ENCODE data around the gene ZSWIM5.

DNA sequence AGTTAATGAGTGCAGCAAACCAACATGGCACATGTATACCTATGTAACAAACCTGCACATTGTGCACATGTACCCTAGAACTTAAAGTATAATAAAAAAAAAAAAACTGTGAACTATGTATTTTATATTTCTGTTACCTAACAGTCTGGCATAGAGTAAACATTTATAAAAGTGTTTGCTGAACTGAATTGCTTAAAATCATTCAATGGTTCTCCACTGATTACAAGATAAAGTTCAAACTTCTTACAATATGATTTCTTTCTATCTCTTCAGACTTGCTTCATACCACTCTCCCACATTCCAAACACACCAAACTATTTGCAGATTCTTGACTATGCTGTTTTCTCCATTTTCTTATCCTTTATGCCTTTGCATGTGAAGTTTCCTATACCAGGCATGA, 104.5 kb downstream of the ZSWIM5 start:
- TF ChIP-seq, protein P1, sequence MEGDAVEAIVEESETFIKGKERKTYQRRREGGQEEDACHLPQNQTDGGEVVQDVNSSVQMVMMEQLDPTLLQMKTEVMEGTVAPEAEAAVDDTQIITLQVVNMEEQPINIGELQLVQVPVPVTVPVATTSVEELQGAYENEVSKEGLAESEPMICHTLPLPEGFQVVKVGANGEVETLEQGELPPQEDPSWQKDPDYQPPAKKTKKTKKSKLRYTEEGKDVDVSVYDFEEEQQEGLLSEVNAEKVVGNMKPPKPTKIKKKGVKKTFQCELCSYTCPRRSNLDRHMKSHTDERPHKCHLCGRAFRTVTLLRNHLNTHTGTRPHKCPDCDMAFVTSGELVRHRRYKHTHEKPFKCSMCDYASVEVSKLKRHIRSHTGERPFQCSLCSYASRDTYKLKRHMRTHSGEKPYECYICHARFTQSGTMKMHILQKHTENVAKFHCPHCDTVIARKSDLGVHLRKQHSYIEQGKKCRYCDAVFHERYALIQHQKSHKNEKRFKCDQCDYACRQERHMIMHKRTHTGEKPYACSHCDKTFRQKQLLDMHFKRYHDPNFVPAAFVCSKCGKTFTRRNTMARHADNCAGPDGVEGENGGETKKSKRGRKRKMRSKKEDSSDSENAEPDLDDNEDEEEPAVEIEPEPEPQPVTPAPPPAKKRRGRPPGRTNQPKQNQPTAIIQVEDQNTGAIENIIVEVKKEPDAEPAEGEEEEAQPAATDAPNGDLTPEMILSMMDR (IDR thresholded peaks at IDR 0.05): no peak
- TF ChIP-seq POLR2A (IDR thresholded peaks at IDR 0.05): no peak

All from body of pancreas (tissue), 4 donors.